Measurements from ENCODE around the gene FCER1G. TPM values are rescaled to one million over a fixed set of nuclear protein-coding genes. Genes with fewer than 3 reads are reported as not detected.

The FCER1G gene
- total and polyA plus RNA-seq, 4 donors, result 25.4 to 77.1 (median 39.3) TPM

- WGBS, result 95% methylated on average over 5 of the region's 5 CpGs
- no peaks in the 10 kb centered on the region for H3K27me3 ChIP-seq (ENCODE audit: control insufficient read depth in 4 of 4, insufficient read depth in 4 of 4, low read length in 3 of 4)
- H3K9me3 ChIP-seq (ENCODE audit: control insufficient read depth in 4 of 4, low read length in 3 of 4), result no peaks in the 10 kb centered on the region
- H3K36me3 ChIP-seq (ENCODE audit: control insufficient read depth in 4 of 4, insufficient read depth in 3 of 4, low read depth in 1 of 4, low read length in 3 of 4), result peaks cover 0 to 5% (median under 1%) of the 10 kb centered on the region in 4 donors
- H3K4me1 ChIP-seq (ENCODE audit: control insufficient read depth in 4 of 4, insufficient read depth in 4 of 4, low read length in 3 of 4), result peaks cover 9 to 20% (median 17%) of the 10 kb centered on the region in 4 donors
- no peak overlapping the region for H3K27ac ChIP-seq (ENCODE audit: low read depth in 1 of 2, low read length in 2 of 2)
- no peak overlapping the region for H3K9ac ChIP-seq (ENCODE audit: low read depth in 1 of 2, low read length in 2 of 2)
- no peak for DNase-seq (ENCODE audit: low spot score)
- H3K4me3 ChIP-seq (ENCODE audit: low read depth in 1 of 3, low read length in 3 of 3), result no peak overlapping the region
- TF ChIP-seq JUND (IDR thresholded peaks at IDR 0.05) (no peak), TAF1 (conservative IDR thresholded peaks at IDR 0.05) (no peak), ATF3 (IDR thresholded peaks at IDR 0.05) (no peak), ZBTB33 (IDR thresholded peaks at IDR 0.05) (no peak), HNF4G (IDR thresholded peaks at IDR 0.05) (no peak)
Measured at GRCh38 chr1:161189036-161189435, 26.1 kb upstream of the FCER1G start.

GRCh38 chr1:161190962-161191521, 24.1 kb upstream of the FCER1G start:
- no peak overlapping the region for H3K4me3 ChIP-seq (ENCODE audit: low read depth in 1 of 3, low read length in 3 of 3)
- no peaks in the 10 kb centered on the region for H3K9me3 ChIP-seq (ENCODE audit: control insufficient read depth in 4 of 4, low read length in 3 of 4)
- peaks cover 9 to 32% (median 19%) of the 10 kb centered on the region in 4 donors for H3K4me1 ChIP-seq (ENCODE audit: control insufficient read depth in 4 of 4, insufficient read depth in 4 of 4, low read length in 3 of 4)
- peaks cover 0 to 5% (median under 1%) of the 10 kb centered on the region in 4 donors for H3K36me3 ChIP-seq (ENCODE audit: control insufficient read depth in 4 of 4, insufficient read depth in 3 of 4, low read depth in 1 of 4, low read length in 3 of 4)
- no peaks in the 10 kb centered on the region for H3K27me3 ChIP-seq (ENCODE audit: control insufficient read depth in 4 of 4, insufficient read depth in 4 of 4, low read length in 3 of 4)
- WGBS, result 79% methylated on average over 22 of the region's 22 CpGs
- no peak overlapping the region for H3K27ac ChIP-seq (ENCODE audit: low read depth in 1 of 2, low read length in 2 of 2)
- no peak for TF ChIP-seq RAD21 (IDR thresholded peaks at IDR 0.05)
- no peak overlapping the region for H3K9ac ChIP-seq (ENCODE audit: low read depth in 1 of 2, low read length in 2 of 2)
- no peak for DNase-seq (ENCODE audit: low spot score)

- no peaks in the 10 kb centered on the region for H3K27me3 ChIP-seq (ENCODE audit: control insufficient read depth in 4 of 4, insufficient read depth in 4 of 4, low read length in 3 of 4)
- no peak for DNase-seq (ENCODE audit: low spot score)
- no peak overlapping the region for H3K4me3 ChIP-seq (ENCODE audit: low read depth in 1 of 3, low read length in 3 of 3)
- H3K36me3 ChIP-seq (ENCODE audit: control insufficient read depth in 4 of 4, insufficient read depth in 3 of 4, low read depth in 1 of 4, low read length in 3 of 4), result peaks cover 0 to 5% (median under 1%) of the 10 kb centered on the region in 4 donors
- peaks cover 9 to 30% (median 18%) of the 10 kb centered on the region in 4 donors for H3K4me1 ChIP-seq (ENCODE audit: control insufficient read depth in 4 of 4, insufficient read depth in 4 of 4, low read length in 3 of 4)
- no peak for TF ChIP-seq HNF4A (conservative IDR thresholded peaks at IDR 0.05)
- TF ChIP-seq NR2F2 (IDR thresholded peaks at IDR 0.05), result no peak
- no peak for TF ChIP-seq FOXA1 (IDR thresholded peaks at IDR 0.05)
- TF ChIP-seq GABPA (IDR thresholded peaks at IDR 0.05 in 1 of 2, conservative IDR thresholded peaks at IDR 0.05 in 1 of 2), result no peak
- TF ChIP-seq TAF1 (conservative IDR thresholded peaks at IDR 0.05), result no peak
- TF ChIP-seq JUND (IDR thresholded peaks at IDR 0.05), result no peak
- no peak for TF ChIP-seq FOXA2 (IDR thresholded peaks at IDR 0.05)
- no peaks in the 10 kb centered on the region for H3K9me3 ChIP-seq (ENCODE audit: control insufficient read depth in 4 of 4, low read length in 3 of 4)
- no peak overlapping the region for H3K9ac ChIP-seq (ENCODE audit: low read depth in 1 of 2, low read length in 2 of 2)
- H3K27ac ChIP-seq (ENCODE audit: low read depth in 1 of 2, low read length in 2 of 2), result no peak overlapping the region
- 75% methylated on average over 8 of the region's 8 CpGs for WGBS
Measured at GRCh38 chr1:161191971-161192370, 23.1 kb upstream of the FCER1G start.
